IPS-20b (cell line): ENCODE measurements around the gene ACTN2.

Experiments used
- H3K27ac ChIP-seq: one replicate; pipeline ENCODE4 v1.5.1; 2013; ENCODE audit warnings: low read length
- H3K27me3 ChIP-seq: 2 replicates; pipeline ENCODE4 v1.6.1; 2013; ENCODE audit warnings: mild to moderate bottlenecking, low read length, inconsistent platforms; ENCODE audit not compliant: insufficient read depth
- H3K36me3 ChIP-seq: 2 replicates; pipeline ENCODE4 v1.6.1; 2013; ENCODE audit warnings: low read depth, mild to moderate bottlenecking, inconsistent platforms, low read length, moderate library complexity; ENCODE audit not compliant: insufficient read depth
- H3K4me1 ChIP-seq: 2 replicates; pipeline ENCODE4 v1.6.1; 2013; ENCODE audit warnings: mild to moderate bottlenecking, control low read depth, inconsistent platforms, low read length, moderate library complexity; ENCODE audit not compliant: insufficient read depth
- H3K4me3 ChIP-seq: 2 replicates; pipeline ENCODE4 v1.5.1; 2013; ENCODE audit warnings: mild to moderate bottlenecking, low read length, inconsistent platforms
- H3K9ac ChIP-seq: 2 replicates; pipeline ENCODE4 v1.6.1; 2013; ENCODE audit warnings: low read depth, mild to moderate bottlenecking, inconsistent platforms, low read length, moderate library complexity
- H3K9me3 ChIP-seq: 2 replicates; pipeline ENCODE4 v1.6.1; 2013; ENCODE audit warnings: mild to moderate bottlenecking, low read depth, low read length, inconsistent platforms; ENCODE audit not compliant: insufficient read depth

Gene ACTN2

DNA sequence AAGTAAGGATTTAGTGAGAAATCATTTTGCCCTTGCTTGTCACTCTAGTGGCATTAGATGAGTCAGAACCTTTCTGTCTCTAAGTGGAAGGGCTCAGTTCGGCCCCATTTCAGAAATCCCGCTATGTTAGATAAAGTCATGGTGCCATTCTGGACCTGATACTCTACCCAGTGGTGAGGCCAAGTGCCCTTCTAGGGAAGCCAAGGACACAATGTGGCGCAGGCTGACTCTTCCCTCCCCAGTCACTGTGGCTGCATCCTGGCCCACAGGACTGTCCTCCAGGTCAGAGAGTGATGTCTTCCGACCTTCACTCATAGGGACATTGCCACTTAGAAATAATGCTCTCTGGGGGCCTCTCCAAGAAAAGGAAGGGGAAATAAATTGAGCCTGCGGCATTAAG is 60.5 kb downstream of the ACTN2 start:
- Histone ChIP-seq H3K9me3 (no peaks in the 10 kb centered on the region), H3K36me3 (peaks cover 11% of the 10 kb centered on the region; the same call in 1 of the 2 replicates), H3K27me3 (no peaks in the 10 kb centered on the region), H3K9ac (no peak overlapping the region), H3K4me3 (no peak overlapping the region), H3K27ac (no peak overlapping the region), H3K4me1 (no peaks in the 10 kb centered on the region)

- Histone ChIP-seq H3K27me3 (no peaks in the 10 kb centered on the region), H3K36me3 (peaks cover 11% of the 10 kb centered on the region; the same call in 1 of the 2 replicates), H3K4me1 (no peaks in the 10 kb centered on the region), H3K4me3 (no peak overlapping the region), H3K27ac (no peak overlapping the region), H3K9me3 (no peaks in the 10 kb centered on the region), H3K9ac (no peak overlapping the region)
Measured at GRCh38 chr1:236747311-236747985, 61.1 kb downstream of the ACTN2 start.

GRCh38 chr1:236748268-236748870 is 62.1 kb downstream of the ACTN2 start:
- H3K9me3 ChIP-seq, result no peaks in the 10 kb centered on the region
- H3K36me3 ChIP-seq, result peaks cover 3% of the 10 kb centered on the region; the same call in 1 of the 2 replicates
- H3K4me1 ChIP-seq, result no peaks in the 10 kb centered on the region
- H3K27me3 ChIP-seq, result no peaks in the 10 kb centered on the region
- H3K9ac ChIP-seq, result no peak overlapping the region
- no peak overlapping the region for H3K27ac ChIP-seq
- no peak overlapping the region for H3K4me3 ChIP-seq

DNA sequence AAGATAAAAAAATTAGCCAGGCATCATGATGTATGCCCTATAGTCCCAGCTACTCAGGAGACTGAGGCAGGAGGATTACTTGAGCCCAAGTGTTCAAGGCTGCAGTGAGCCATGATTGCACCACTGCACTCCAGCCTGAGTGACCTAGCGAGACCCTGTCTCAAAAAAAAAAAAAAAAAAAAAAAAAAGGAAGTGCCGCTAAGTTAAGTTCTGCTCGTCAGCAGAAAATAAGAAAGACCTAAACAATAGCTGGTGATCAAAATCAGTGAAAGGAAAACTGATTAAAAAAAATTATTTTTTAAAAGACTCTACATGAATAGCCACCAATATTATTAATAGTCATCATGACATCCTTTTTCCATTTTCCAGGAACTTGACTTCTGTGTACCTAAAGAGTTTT is 64.6 kb downstream of the ACTN2 start:
- Histone ChIP-seq H3K9ac (no peak overlapping the region), H3K27me3 (no peaks in the 10 kb centered on the region), H3K4me3 (no peak overlapping the region), H3K36me3 (peaks cover 9% of the 10 kb centered on the region; the same call in 1 of the 2 replicates), H3K9me3 (no peaks in the 10 kb centered on the region), H3K27ac (no peak overlapping the region), H3K4me1 (no peaks in the 10 kb centered on the region)

- no peak overlapping the region for H3K27ac ChIP-seq
- H3K4me1 ChIP-seq, result no peaks in the 10 kb centered on the region
- no peak overlapping the region for H3K4me3 ChIP-seq
- no peaks in the 10 kb centered on the region for H3K9me3 ChIP-seq
- peaks cover 9% of the 10 kb centered on the region; the same call in 1 of the 2 replicates for H3K36me3 ChIP-seq
- H3K9ac ChIP-seq, result no peak overlapping the region
- H3K27me3 ChIP-seq, result no peaks in the 10 kb centered on the region
Measured at GRCh38 chr1:236751385-236751784, 65.1 kb downstream of the ACTN2 start.

DNA sequence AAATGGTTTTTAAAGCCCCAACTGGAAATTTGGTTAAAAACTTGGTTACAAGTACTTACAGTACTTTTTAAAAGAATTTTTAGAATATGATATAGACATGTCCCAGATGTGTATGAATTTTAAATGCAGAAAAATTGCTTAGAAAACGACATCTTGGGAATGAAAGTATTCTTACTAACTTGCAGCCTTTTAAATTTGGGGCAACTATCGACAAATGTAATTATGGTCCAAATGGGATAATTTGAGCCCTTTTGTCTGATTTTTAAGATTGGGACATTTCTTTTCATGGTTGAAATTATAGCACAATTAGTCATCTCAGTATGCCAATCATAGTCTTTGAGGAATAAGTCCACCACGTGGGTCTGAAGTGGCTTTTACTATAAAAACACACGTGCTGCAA is 65.6 kb downstream of the ACTN2 start:
- no peaks in the 10 kb centered on the region for H3K9me3 ChIP-seq
- no peaks in the 10 kb centered on the region for H3K4me1 ChIP-seq
- H3K36me3 ChIP-seq, result peaks cover 9% of the 10 kb centered on the region; the same call in 1 of the 2 replicates
- no peaks in the 10 kb centered on the region for H3K27me3 ChIP-seq
- no peak overlapping the region for H3K4me3 ChIP-seq
- H3K9ac ChIP-seq, result no peak overlapping the region
- no peak overlapping the region for H3K27ac ChIP-seq

DNA sequence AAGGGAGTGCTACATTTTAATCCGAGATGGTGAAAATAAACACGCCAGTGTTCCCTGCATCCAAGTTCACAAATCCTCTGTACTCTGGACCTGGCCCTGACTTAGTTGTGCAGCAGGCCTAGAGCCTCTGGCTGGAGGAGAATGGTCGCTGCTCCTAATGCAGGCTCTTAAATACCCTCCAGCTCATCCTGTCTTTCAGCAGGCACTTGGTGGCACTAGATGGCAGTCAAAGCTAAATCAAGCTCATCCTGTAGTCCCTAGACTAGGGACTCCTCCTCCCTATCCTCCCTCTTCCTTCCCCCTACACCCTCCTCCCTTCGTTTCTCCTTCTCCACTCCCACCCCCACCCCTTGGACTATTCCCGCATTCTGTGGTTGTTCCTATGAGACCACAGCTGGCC is 67.2 kb downstream of the ACTN2 start:
- no peak overlapping the region for H3K4me3 ChIP-seq
- H3K27ac ChIP-seq, result no peak overlapping the region
- H3K9ac ChIP-seq, result no peak overlapping the region
- H3K36me3 ChIP-seq, result peaks cover 9% of the 10 kb centered on the region; the same call in 1 of the 2 replicates
- no peaks in the 10 kb centered on the region for H3K27me3 ChIP-seq
- H3K4me1 ChIP-seq, result no peaks in the 10 kb centered on the region
- no peaks in the 10 kb centered on the region for H3K9me3 ChIP-seq

DNA sequence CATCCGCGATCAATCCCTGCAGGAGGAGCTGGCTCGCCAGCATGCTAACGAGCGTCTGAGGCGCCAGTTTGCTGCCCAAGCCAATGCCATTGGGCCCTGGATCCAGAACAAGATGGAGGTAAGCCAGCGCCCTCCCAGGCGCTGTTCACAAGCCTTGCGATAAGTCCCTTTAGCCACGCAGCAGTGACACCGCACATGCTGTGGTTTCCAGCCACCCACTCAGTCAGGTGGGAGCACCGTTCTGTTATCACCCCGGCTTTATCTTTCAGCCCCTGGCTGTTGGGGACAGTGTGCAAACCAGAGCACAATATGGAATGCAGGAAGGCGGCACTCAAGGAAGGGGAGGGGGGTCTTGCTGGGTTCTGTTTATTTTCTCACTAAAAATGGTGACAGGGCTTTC is 67.7 kb downstream of the ACTN2 start:
- H3K27me3 ChIP-seq, result no peaks in the 10 kb centered on the region
- H3K9me3 ChIP-seq, result no peaks in the 10 kb centered on the region
- H3K4me1 ChIP-seq, result no peaks in the 10 kb centered on the region
- H3K27ac ChIP-seq, result no peak overlapping the region
- H3K4me3 ChIP-seq, result no peak overlapping the region
- H3K36me3 ChIP-seq, result peaks cover 9% of the 10 kb centered on the region; the same call in 1 of the 2 replicates
- no peak overlapping the region for H3K9ac ChIP-seq

GRCh38 chr1:236754525-236755210 is 68.4 kb downstream of the ACTN2 start:
- H3K9ac ChIP-seq, result no peak overlapping the region
- no peak overlapping the region for H3K4me3 ChIP-seq
- no peaks in the 10 kb centered on the region for H3K27me3 ChIP-seq
- no peaks in the 10 kb centered on the region for H3K4me1 ChIP-seq
- no peak overlapping the region for H3K27ac ChIP-seq
- H3K9me3 ChIP-seq, result no peaks in the 10 kb centered on the region
- H3K36me3 ChIP-seq, result peaks cover 9% of the 10 kb centered on the region; the same call in 1 of the 2 replicates

GRCh38 chr1:236757640-236758039 is 71.3 kb downstream of the ACTN2 start:
- Histone ChIP-seq H3K4me3 (no peak overlapping the region), H3K36me3 (0 out of 2 replicates have a peak, but pooled peaks cover 6% of the 10 kb centered on the region), H3K9ac (no peak overlapping the region), H3K4me1 (no peaks in the 10 kb centered on the region), H3K9me3 (no peaks in the 10 kb centered on the region), H3K27ac (no peak overlapping the region), H3K27me3 (no peaks in the 10 kb centered on the region)

GRCh38 chr1:236759252-236759859 is 73.1 kb downstream of the ACTN2 start:
- no peak overlapping the region for H3K4me3 ChIP-seq
- no peak overlapping the region for H3K27ac ChIP-seq
- no peak overlapping the region for H3K9ac ChIP-seq
- H3K9me3 ChIP-seq, result no peaks in the 10 kb centered on the region
- H3K36me3 ChIP-seq, result 0 out of 2 replicates have a peak, but pooled peaks cover 6% of the 10 kb centered on the region
- no peaks in the 10 kb centered on the region for H3K4me1 ChIP-seq
- H3K27me3 ChIP-seq, result no peaks in the 10 kb centered on the region
